Measurements from ENCODE around the gene VAMP5. TPM values are rescaled to one million over a fixed set of nuclear protein-coding genes. Genes with fewer than 3 reads are reported as not detected.

Gene VAMP5
- total and polyA plus RNA-seq, 2 experiments from 2014 or later, result 0.87 to 7.8 TPM

- no peak overlapping the region for H3K4me2 ChIP-seq
- no peak overlapping the region for H3K4me3 Mint-ChIP-seq
- no peak overlapping the region for H3K4me3 ChIP-seq
- TF ChIP-seq REST (IDR thresholded peaks at IDR 0.05; ENCODE audit: unreplicated experiment), result no peak
- no peak for TF ChIP-seq ZNF462 (CRISPR knock-in tag; IDR thresholded peaks at IDR 0.05)
- no peak for TF ChIP-seq EZH2phosphoT487 (IDR thresholded peaks at IDR 0.05; ENCODE audit: unreplicated experiment)
- no peak for TF ChIP-seq JUNB (IDR thresholded peaks at IDR 0.05; ENCODE audit: unreplicated experiment)
- no peak for TF ChIP-seq EZH2 (IDR thresholded peaks at IDR 0.05; ENCODE audit: low read depth, unreplicated experiment)
- TF ChIP-seq POLR2AphosphoS5 (IDR thresholded peaks at IDR 0.05; ENCODE audit: low read depth), result no peak
- no peak for TF ChIP-seq CTCF (conservative IDR thresholded peaks at IDR 0.05; ENCODE audit: low read depth in 2 of 2)
- no peak for TF ChIP-seq STAT1 (IDR thresholded peaks at IDR 0.05; ENCODE audit: unreplicated experiment)
- TF ChIP-seq ZNF114 (CRISPR knock-in tag; IDR thresholded peaks at IDR 0.05), result no peak
- TF ChIP-seq NANOG (IDR thresholded peaks at IDR 0.05; ENCODE audit: borderline replicate concordance), result no peak
- no peak for TF ChIP-seq ETS1 (IDR thresholded peaks at IDR 0.05)
- no peak for TF ChIP-seq ZNF331 (CRISPR knock-in tag; IDR thresholded peaks at IDR 0.05; ENCODE audit: low read depth)
- no peak for TF ChIP-seq CREB1 (CRISPR knock-in tag; IDR thresholded peaks at IDR 0.05; ENCODE audit: low read depth)
- H3K9me2 ChIP-seq (ENCODE audit: insufficient read depth), result no peaks in the 10 kb centered on the region
- peaks cover 31% of the 10 kb centered on the region for H3K79me2 ChIP-seq (replicated peaks; ENCODE audit: insufficient read depth)
- H3K36me3 Mint-ChIP-seq (ENCODE audit: low read depth), result peaks cover 37% of the 10 kb centered on the region
- peaks cover 9% of the 10 kb centered on the region; the same call in 1 of the 2 replicates for H4K20me1 ChIP-seq (replicated peaks; ENCODE audit: insufficient read depth)
- H3K9me3 Mint-ChIP-seq, result no peaks in the 10 kb centered on the region; the same call in 2 of the 3 replicates
- no peak overlapping the region for H3K27ac Mint-ChIP-seq
- no peaks in the 10 kb centered on the region for H3K27me3 ChIP-seq (ENCODE audit: insufficient read depth)
- H3K36me3 ChIP-seq (ENCODE audit: insufficient read depth), result peaks cover 19% of the 10 kb centered on the region
- no peak overlapping the region for H3K27ac ChIP-seq (ENCODE audit: low read depth)
- peaks cover 1% of the 10 kb centered on the region for H3K27me3 Mint-ChIP-seq (ENCODE audit: insufficient read depth, low read depth, poor library complexity)
- H2AFZ ChIP-seq, result no peak overlapping the region
- no peak for ATAC-seq
- no peak for DNase-seq (ENCODE audit: low spot score)
- no peaks in the 10 kb centered on the region; the same call in 1 of the 2 replicates for H3F3A ChIP-seq (replicated peaks; ENCODE audit: low read depth)
- peaks cover 7% of the 10 kb centered on the region; the same call in 2 of the 3 replicates for H3K4me1 Mint-ChIP-seq
- H3K4me1 ChIP-seq (ENCODE audit: insufficient read depth), result peaks cover 8% of the 10 kb centered on the region; the same call in 1 of the 2 replicates
Measured at GRCh38 chr2:85557130-85557529, 27.1 kb upstream of the VAMP5 start.

Measured in GM23338 (cell line).